HepG2 (cell line): Measurements from ENCODE around the gene ERMAP. TPM values are rescaled to one million over a fixed set of nuclear protein-coding genes. Genes with fewer than 3 reads are reported as not detected.

Experiments
- KIAA2018 ChIP-seq: sonication (generic); formaldehyde crosslinking; IDR thresholded peaks from 2 replicates; pipeline ENCODE4 v1.5.0; 2020; ENCODE audit warnings: mild to moderate bottlenecking, missing genetic modification reagents, borderline replicate concordance
- PRDM10 ChIP-seq: sonication (generic); formaldehyde crosslinking; IDR thresholded peaks from 2 replicates; pipeline ENCODE4 v1.4.0; 2020; ENCODE audit warnings: low read depth, missing genetic modification reagents
- TFAP4 ChIP-seq: sonication (generic); IDR thresholded peaks from 2 replicates; pipeline ENCODE4 v1.6.1; 2016; ENCODE audit warnings: low read depth, borderline replicate concordance
- ZNF446 ChIP-seq: sonication (generic); formaldehyde crosslinking; IDR thresholded peaks from 2 replicates; pipeline ENCODE4 v1.5.0; 2020; ENCODE audit warnings: mild to moderate bottlenecking, missing genetic modification reagents
- polyA plus RNA-seq, 8 experiments: library from polyadenylated mRNA; depleted of rRNA in 3 of 8; stranded (reverse) in 7 of 8; unstranded in 1 of 8; fragments of >200 nt; fragmentation: Illumina TruSeq in 4 of 8; extraction: Trizol in 4 of 8; gene quantifications; 2 replicates each; pipeline versions ENCODE4 v1.2.1 to v1.2.3, GENCODE V29; 2011 to 2016; ENCODE audit warnings: low read depth in 4 of 8, missing spikeins in 1 of 8, mixed read lengths in 1 of 8; ENCODE audit not compliant: insufficient read depth in 1 of 8
- total RNA-seq, 5 experiments: library from RNA; depleted of rRNA; stranded (reverse); fragments of >200 nt; fragmentation: Illumina TruSeq; extraction: Trizol; gene quantifications; 2 replicates each; pipeline ENCODE4 v1.2.3, GENCODE V29; 2016; ENCODE audit warnings: low read depth in 1 of 5

The ERMAP gene
- total and polyA plus RNA-seq, 2 of the 13 experiments (the other 11 are each of a cell fraction or from before 2014, with no cell fraction given): 2.2 to 4.4 TPM

GRCh38 chr1:42780176-42780575 is 36.7 kb upstream of the ERMAP start (continued):
- no peak for TF ChIP-seq KIAA2018 (CRISPR knock-in tag)
- no peak for TF ChIP-seq PRDM10 (CRISPR knock-in tag)
- no peak for TF ChIP-seq TFAP4
- TF ChIP-seq ZNF446 (CRISPR knock-in tag): no peak
